H1 (cell line): Measurements from ENCODE around the gene RPS18.
A peak's percentile ranks its signal among the peaks of the same experiment; 100 is the strongest.

Source experiments
- CHD7 ChIP-seq: fragments of 300-600 bp; sonication (generic); IDR thresholded peaks from 2 replicates; pipeline ENCODE4 v1.7.1; 2012; ENCODE audit warnings: low read length, moderate library complexity, mild to moderate bottlenecking, inconsistent platforms; ENCODE audit not compliant: insufficient replicate concordance
- EZH2 ChIP-seq: fragments of 200-600 bp; sonication (generic); IDR thresholded peaks from 2 replicates; pipeline ENCODE4 v1.7.1; 2012; ENCODE audit warnings: low read depth, mild to moderate bottlenecking, moderate library complexity, low read length, inconsistent platforms; ENCODE audit not compliant: severe bottlenecking
- SP2 ChIP-seq: IDR thresholded peaks from 2 replicates; pipeline ENCODE4 v1.6.1; 2012; ENCODE audit warnings: mild to moderate bottlenecking, low read length, inconsistent platforms
- TBP ChIP-seq: IDR thresholded peaks from 2 replicates; pipeline ENCODE4 v1.6.1; 2011; ENCODE audit warnings: low read depth, low read length, improper control_type of control experiment
- TF ChIP-seq, protein P1 (sequence below), 3 experiments: IDR thresholded peaks; 1 replicate in 2 of 3; 2 replicates in 1 of 3; pipeline versions ENCODE4 v1.5.1 to v1.6.1; 2011; ENCODE audit warnings: low read length in 3 of 3, mild to moderate bottlenecking in 3 of 3, inconsistent platforms in 2 of 3, low read depth in 1 of 3, moderate library complexity in 1 of 3; ENCODE audit not compliant: insufficient read depth in 1 of 3; ENCODE audit errors: control extremely low read depth in 1 of 3

DNA sequence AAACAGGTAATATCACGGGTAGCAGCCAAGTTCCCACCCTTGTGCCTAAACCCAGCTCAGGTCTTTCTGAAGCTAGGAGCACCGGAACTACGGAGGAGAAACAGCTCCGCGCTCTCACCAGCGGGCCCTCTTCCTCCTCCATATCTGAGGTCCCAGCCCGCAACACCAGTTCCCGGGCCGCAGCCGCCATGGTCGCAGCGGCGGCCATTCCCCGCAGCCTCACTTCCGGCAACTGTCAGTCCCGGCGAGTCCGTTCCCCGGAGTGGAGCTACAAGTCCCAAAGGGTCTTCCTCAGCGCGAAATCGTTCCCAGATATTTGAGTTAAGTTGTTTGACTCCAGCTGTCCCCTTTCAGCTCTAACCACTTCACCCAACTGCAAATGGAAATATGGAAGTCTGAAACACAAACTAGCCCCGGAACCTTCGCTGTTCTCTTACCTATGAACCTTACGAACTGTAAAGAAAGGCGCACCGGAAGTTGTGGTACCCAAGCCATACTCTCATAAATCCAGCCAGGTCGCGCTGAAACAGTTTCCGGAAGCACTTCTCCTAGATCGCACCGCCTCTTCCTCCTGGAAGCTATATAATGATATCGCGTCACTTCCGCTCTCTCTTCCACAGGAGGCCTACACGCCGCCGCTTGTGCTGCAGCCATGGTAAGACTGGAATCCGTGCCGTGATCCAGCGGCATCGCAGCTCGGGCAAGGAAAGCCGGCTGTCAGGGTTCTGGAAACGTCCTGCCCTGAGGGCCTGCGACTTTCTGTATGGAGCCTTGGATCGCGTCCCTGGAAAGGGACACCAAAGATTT, at the start of gene RPS18, which contains the start of gene VPS52:
- TF ChIP-seq, protein P1, sequence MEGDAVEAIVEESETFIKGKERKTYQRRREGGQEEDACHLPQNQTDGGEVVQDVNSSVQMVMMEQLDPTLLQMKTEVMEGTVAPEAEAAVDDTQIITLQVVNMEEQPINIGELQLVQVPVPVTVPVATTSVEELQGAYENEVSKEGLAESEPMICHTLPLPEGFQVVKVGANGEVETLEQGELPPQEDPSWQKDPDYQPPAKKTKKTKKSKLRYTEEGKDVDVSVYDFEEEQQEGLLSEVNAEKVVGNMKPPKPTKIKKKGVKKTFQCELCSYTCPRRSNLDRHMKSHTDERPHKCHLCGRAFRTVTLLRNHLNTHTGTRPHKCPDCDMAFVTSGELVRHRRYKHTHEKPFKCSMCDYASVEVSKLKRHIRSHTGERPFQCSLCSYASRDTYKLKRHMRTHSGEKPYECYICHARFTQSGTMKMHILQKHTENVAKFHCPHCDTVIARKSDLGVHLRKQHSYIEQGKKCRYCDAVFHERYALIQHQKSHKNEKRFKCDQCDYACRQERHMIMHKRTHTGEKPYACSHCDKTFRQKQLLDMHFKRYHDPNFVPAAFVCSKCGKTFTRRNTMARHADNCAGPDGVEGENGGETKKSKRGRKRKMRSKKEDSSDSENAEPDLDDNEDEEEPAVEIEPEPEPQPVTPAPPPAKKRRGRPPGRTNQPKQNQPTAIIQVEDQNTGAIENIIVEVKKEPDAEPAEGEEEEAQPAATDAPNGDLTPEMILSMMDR (IDR thresholded peaks at IDR 0.05; ENCODE audit: control extremely low read depth in 1 of 3, insufficient read depth in 1 of 3, low read depth in 1 of 3, low read length in 3 of 3) = no peak
- TF ChIP-seq CHD7 (no peak), EZH2 (no peak), TBP (peak; percentile 97), SP2 (no peak)
